HG02571 (cell line): Measurements from ENCODE around the gene HS6ST1.

Experiments
- ATAC-seq: cut with Tn5 transposase; IDR thresholded peaks from one replicate; pipeline ENCODE4 v1.9.1; 2021; ENCODE audit warnings: mild to moderate bottlenecking, moderate library complexity; ENCODE audit not compliant: unreplicated experiment

Gene HS6ST1

GRCh38 chr2:128350736-128351135, 32.1 kb upstream of the HS6ST1 start:
- ATAC-seq = no peak

- no peak for ATAC-seq
Observed at GRCh38 chr2:128348701-128349100, 30.0 kb upstream of the HS6ST1 start.

- ATAC-seq = no peak
Observed at GRCh38 chr2:128347701-128348539, 29.3 kb upstream of the HS6ST1 start.

GRCh38 chr2:128347171-128347558, 28.5 kb upstream of the HS6ST1 start:
- no peak for ATAC-seq

- no peak for ATAC-seq
Observed at GRCh38 chr2:128346291-128347170, 27.9 kb upstream of the HS6ST1 start.

GRCh38 chr2:128345436-128346165, 26.9 kb upstream of the HS6ST1 start:
- ATAC-seq = no peak

GRCh38 chr2:128344101-128344500, 25.4 kb upstream of the HS6ST1 start:
- ATAC-seq = no peak

GRCh38 chr2:128343459-128343858, 24.8 kb upstream of the HS6ST1 start:
- ATAC-seq = no peak

GRCh38 chr2:128342550-128342949, 23.9 kb upstream of the HS6ST1 start:
- ATAC-seq = no peak

- no peak for ATAC-seq
Observed at GRCh38 chr2:128341621-128342020, 23.0 kb upstream of the HS6ST1 start.

- ATAC-seq = no peak
Observed at GRCh38 chr2:128332091-128332634, 13.5 kb upstream of the HS6ST1 start.

GRCh38 chr2:128330583-128330982, 11.9 kb upstream of the HS6ST1 start:
- ATAC-seq = no peak

GRCh38 chr2:128329607-128330006, 10.9 kb upstream of the HS6ST1 start:
- ATAC-seq = no peak

GRCh38 chr2:128327180-128327964, 8.7 kb upstream of the HS6ST1 start:
- ATAC-seq = no peak

- ATAC-seq = no peak
Observed at GRCh38 chr2:128326346-128326745, 7.7 kb upstream of the HS6ST1 start.

GRCh38 chr2:128325611-128326181, 7.0 kb upstream of the HS6ST1 start:
- ATAC-seq = no peak

- no peak for ATAC-seq
Observed at GRCh38 chr2:128324897-128325410, 6.3 kb upstream of the HS6ST1 start.

- ATAC-seq = no peak
Observed at GRCh38 chr2:128324008-128324896, 5.6 kb upstream of the HS6ST1 start.

GRCh38 chr2:128323555-128323931, 4.9 kb upstream of the HS6ST1 start:
- ATAC-seq = no peak
